ENCODE data around the gene CRB2. TPM values are rescaled to one million over a fixed set of nuclear protein-coding genes. Genes with fewer than 3 reads are reported as not detected.

The CRB2 gene
- total RNA-seq, 1 experiment from 2014 or later = 3.6 TPM

DNA sequence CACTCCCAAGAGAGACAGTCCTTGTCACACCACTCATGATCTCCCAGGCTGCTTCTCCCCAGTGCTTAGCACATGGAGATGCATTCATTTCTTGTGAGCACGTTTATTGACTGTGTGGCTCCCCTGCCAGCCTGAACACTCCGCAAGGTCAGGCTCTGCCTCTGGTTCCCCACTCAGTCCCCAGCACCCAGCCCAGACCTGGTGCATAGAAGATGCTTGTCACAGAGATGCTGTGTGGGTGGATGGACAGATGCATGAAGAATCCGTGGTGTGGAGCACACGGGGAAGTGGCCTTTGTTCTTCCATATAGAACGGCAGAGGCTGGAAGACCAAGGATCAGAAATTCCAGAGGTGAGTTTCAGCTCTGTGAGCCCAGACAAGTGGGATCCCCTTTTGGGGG is 13.8 kb upstream of the CRB2 start:
- Histone ChIP-seq H3K27me3 (ENCODE audit: insufficient read depth, low read length) (no peaks in the 10 kb centered on the region), H3K4me2 (ENCODE audit: insufficient read depth, insufficient read length, low read length) (no peak overlapping the region), H3K79me2 (ENCODE audit: insufficient read depth, low read length) (no peaks in the 10 kb centered on the region), H2BK15ac (ENCODE audit: low read depth, low read length) (no peak overlapping the region), H3K18ac (ENCODE audit: insufficient read length, low read depth, low read length) (no peak overlapping the region), H3T11ph (ENCODE audit: low read length) (no peak overlapping the region), H3K9ac (ENCODE audit: extremely low read depth, insufficient read length, low read length) (no peak overlapping the region), H3K4ac (ENCODE audit: low read depth, low read length) (no peak overlapping the region), H2BK5ac (ENCODE audit: insufficient read length, low read length) (no peak overlapping the region), H3K9me3 (ENCODE audit: control insufficient read depth, low read depth, low read length) (no peaks in the 10 kb centered on the region), H4K20me1 (ENCODE audit: control insufficient read depth, insufficient read depth, insufficient read length) (no peaks in the 10 kb centered on the region), H3K79me1 (ENCODE audit: insufficient read depth, low read depth, low read length, poor library complexity, severe bottlenecking) (no peaks in the 10 kb centered on the region), H3K14ac (ENCODE audit: insufficient read depth, low read length) (no peak overlapping the region), H3K56ac (ENCODE audit: insufficient read length, low read depth, low read length) (no peak overlapping the region), H2BK120ac (ENCODE audit: low read depth, low read length, poor library complexity, severe bottlenecking) (no peak overlapping the region), H2AFZ (ENCODE audit: low read length) (no peak overlapping the region), H2BK12ac (ENCODE audit: insufficient read length, low read depth, low read length) (no peak overlapping the region), H2AK5ac (ENCODE audit: insufficient read length, low read length) (no peak overlapping the region), H2BK20ac (ENCODE audit: low read depth, low read length, poor library complexity, severe bottlenecking) (no peak overlapping the region), H3K27ac (ENCODE audit: insufficient read length, low read depth, low read length) (no peak overlapping the region), H3K4me1 (ENCODE audit: insufficient read depth, low read length) (no peaks in the 10 kb centered on the region), H3K23me2 (ENCODE audit: insufficient read length, low read depth, low read length, poor library complexity, severe bottlenecking) (no peaks in the 10 kb centered on the region), H4K91ac (ENCODE audit: insufficient read length, low read depth, low read length) (no peak overlapping the region), H4K5ac (ENCODE audit: insufficient read length, low read depth, low read length) (no peak overlapping the region), H3K23ac (ENCODE audit: insufficient read length, low read depth, low read length) (no peak overlapping the region), H4K8ac (replicated peaks; ENCODE audit: insufficient read length, low read depth, low read length) (no peak overlapping the region)
- Mint-ChIP-seq H3K4me1 (peaks cover 12 to 17% of the 10 kb centered on the region in 2 experiments), H3K27me3 (ENCODE audit: low read depth) (no peaks in the 10 kb centered on the region; the same call in 1 of the 2 replicates), H3K4me3 (no peak overlapping the region), H3K36me3 (ENCODE audit: insufficient read depth in 1 of 3, low read depth in 3 of 3) (no peaks in the 10 kb centered on the region), H3K27ac (no peak overlapping the region), H3K9me3 (no peaks in the 10 kb centered on the region)
- WGBS (ENCODE audit: extremely low coverage, insufficient read length, low lambda C conversion rate) = no CpG with 5 or more reads among the region's 5 CpGs
- TF ChIP-seq CTCF (conservative IDR thresholded peaks at IDR 0.05) = no peak
- no peak for DNase-seq

All from H9 (cell line).